Endothelial cell of umbilical vein (primary cell): ENCODE data around the gene RPL5. TPM values are rescaled to one million over a fixed set of nuclear protein-coding genes. Genes with fewer than 3 reads are reported as not detected.

Source experiments
- BruUV-seq: library from RNA; stranded (reverse); fragments of 400-500 nt; replicated peaks from 2 replicates; lab custom pipeline; 2021; lab: Mats Ljungman, UMichigan
- CTCF ChIA-PET: fragments of 300-600, 350-600 bp; sonication (Branson Sonifier 250); formaldehyde crosslinking; loops from one replicate; lab custom pipeline; 2021; ENCODE audit warnings: antibody characterized with exemption, inconsistent platforms; lab: Charles Lee
- POLR2A ChIA-PET: fragments of 300-600, 350-600 bp; sonication (Branson Sonifier 250); formaldehyde crosslinking; loops from one replicate; lab custom pipeline; 2021; ENCODE audit warnings: antibody characterized with exemption, inconsistent platforms; lab: Charles Lee
- DNase-seq: peaks from one replicate; pipeline ENCODE4 v3.0.0-alpha.2; 2011; ENCODE audit warnings: low read depth, low spot score
- FAIRE-seq: peaks from 2 replicates; lab custom pipeline; 2011; peaks lifted over from hg19 to GRCh38; lab: Jason Lieb, UNC
- H2AFZ ChIP-seq: 2 replicates; pipeline ENCODE4 v1.6.0; 2012; ENCODE audit warnings: low read depth, low read length, control low read depth, inconsistent platforms
- H3K27ac ChIP-seq: 2 replicates; pipeline ENCODE4 v1.5.1; 2011; ENCODE audit warnings: low read depth, mild to moderate bottlenecking, control low read depth, low read length, moderate library complexity; ENCODE audit not compliant: insufficient read depth
- H3K27me3 ChIP-seq, 2 experiments: 2 replicates each; pipeline versions ENCODE4 v1.6.0 to v1.6.1; 2011; ENCODE audit warnings: low read length in 2 of 2, mixed read lengths in 1 of 2; ENCODE audit not compliant: control insufficient read depth in 2 of 2, insufficient read depth in 2 of 2
- H3K36me3 ChIP-seq, 2 experiments: 2 replicates in 1 of 2; 3 replicates in 1 of 2; pipeline ENCODE4 v1.5.1; 2011; ENCODE audit warnings: low read length in 2 of 2, mild to moderate bottlenecking in 1 of 2, moderate library complexity in 1 of 2; ENCODE audit not compliant: control insufficient read depth in 2 of 2, insufficient read depth in 2 of 2; ENCODE audit errors: extremely low read depth in 1 of 2
- H3K4me1 ChIP-seq: 3 replicates; pipeline ENCODE4 v1.5.1; 2011; ENCODE audit warnings: mild to moderate bottlenecking, low read length; ENCODE audit not compliant: control insufficient read depth, insufficient read depth; ENCODE audit errors: extremely low read depth
- H3K4me2 ChIP-seq: 2 replicates; pipeline ENCODE4 v1.6.1; 2011; ENCODE audit warnings: low read length, control low read depth, mixed read lengths; ENCODE audit not compliant: insufficient read depth
- H3K4me3 ChIP-seq, 3 experiments: fragments of 200-600 bp in 1 of 3; sonication (generic), shearing (Covaris generic) in 1 of 3; replicated peaks in 1 of 3; 2 replicates each; pipeline ENCODE4 v1.5.1; 2011 to 2016; ENCODE audit warnings: control low read depth in 3 of 3, low read length in 3 of 3, mild to moderate bottlenecking in 2 of 3, inconsistent platforms in 1 of 3, low read depth in 1 of 3, moderate library complexity in 1 of 3; ENCODE audit not compliant: insufficient read depth in 1 of 3
- H3K79me2 ChIP-seq: 2 replicates; pipeline ENCODE4 v1.6.0; 2012; ENCODE audit warnings: low read length, inconsistent platforms; ENCODE audit not compliant: control insufficient read depth, insufficient read depth
- H3K9ac ChIP-seq: replicated peaks from 2 replicates; pipeline ENCODE3; 2011; ENCODE audit warnings: low read length, control low read depth; ENCODE audit not compliant: insufficient read depth; ENCODE audit errors: extremely low read depth
- H3K9me1 ChIP-seq: replicated peaks from 3 replicates; pipeline ENCODE4 v1.6.0; 2011; ENCODE audit warnings: mild to moderate bottlenecking, low read length; ENCODE audit not compliant: control insufficient read depth, insufficient read depth; ENCODE audit errors: extremely low read depth
- H3K9me3 ChIP-seq: replicated peaks from 2 replicates; pipeline ENCODE4 v1.5.1; 2012; ENCODE audit warnings: low read length, inconsistent platforms; ENCODE audit not compliant: control insufficient read depth, insufficient read depth
- H4K20me1 ChIP-seq: replicated peaks from 2 replicates; pipeline ENCODE3; 2011; ENCODE audit warnings: mild to moderate bottlenecking, low read length; ENCODE audit not compliant: control insufficient read depth, insufficient read depth; ENCODE audit errors: extremely low read depth
- CTCF ChIP-seq, 2 donors: IDR thresholded peaks; 1 replicate in 1 of 2; 2 replicates in 1 of 2; pipeline ENCODE4 v1.5.1; 2011; ENCODE audit warnings: low read length in 2 of 2, mild to moderate bottlenecking in 2 of 2, moderate library complexity in 2 of 2, control low read depth in 1 of 2, inconsistent platforms in 1 of 2, low read depth in 1 of 2; ENCODE audit not compliant: insufficient read depth in 1 of 2; ENCODE audit errors: extremely low read depth in 1 of 2
- EZH2 ChIP-seq: IDR thresholded peaks from 2 replicates; pipeline ENCODE4 v1.6.1; 2012; ENCODE audit warnings: borderline replicate concordance, low read depth, mild to moderate bottlenecking, moderate library complexity, low read length, inconsistent platforms; ENCODE audit not compliant: severe bottlenecking
- FOS ChIP-seq: IDR thresholded peaks from 2 replicates; pipeline ENCODE4 v1.6.1; 2011; ENCODE audit warnings: mild to moderate bottlenecking, low read length, moderate library complexity, borderline replicate concordance; ENCODE audit not compliant: insufficient read depth
- GATA2 ChIP-seq: IDR thresholded peaks from 2 replicates; pipeline ENCODE4 v1.7.0; 2011; ENCODE audit warnings: low read depth, mild to moderate bottlenecking, moderate library complexity, mixed read lengths, low read length; ENCODE audit not compliant: insufficient read length, insufficient read depth
- JUN ChIP-seq: IDR thresholded peaks from 2 replicates; pipeline ENCODE4 v1.6.1; 2011; ENCODE audit warnings: borderline replicate concordance, low read depth; ENCODE audit not compliant: insufficient read length, insufficient read depth
- MYC ChIP-seq: IDR thresholded peaks from one replicate; pipeline ENCODE4 v1.6.1; 2011; ENCODE audit warnings: mild to moderate bottlenecking, low read depth, low read length
- POLR2A ChIP-seq: IDR thresholded peaks from 2 replicates; pipeline ENCODE4 v1.6.1; 2012; ENCODE audit warnings: low read depth, mild to moderate bottlenecking, control low read depth, low read length
- POLR2AphosphoS5 ChIP-seq: IDR thresholded peaks from 2 replicates; pipeline ENCODE4 v1.6.1; 2012; ENCODE audit warnings: low read depth, mild to moderate bottlenecking, control low read depth, low read length, moderate library complexity; ENCODE audit not compliant: insufficient read depth
- dilution Hi-C: fragments of 300-500 bp; cut with MboI; formaldehyde crosslinking; loops from one replicate; pipeline ENCODE4 v1.15.0; 2019; ENCODE audit warnings: low sequenced_read_pairs; ENCODE audit not compliant: extremely low pct_ligation_motif_present
- intact Hi-C: fragments of 100-400 bp; cut with micrococcal nuclease; formaldehyde crosslinking; loops from one replicate; pipeline ENCODE4 v1.10.0; 2022
- polyA plus RNA-seq, 4 experiments: library from polyadenylated mRNA; depleted of rRNA in 3 of 4; stranded (reverse) in 3 of 4; unstranded in 1 of 4; fragments of >200 nt; gene quantifications; 2 replicates each; pipeline versions ENCODE4 v1.2.1 to v1.2.3, GENCODE V29; 2011 to 2012; ENCODE audit warnings: missing spikeins in 1 of 4
- total RNA-seq: library from RNA; stranded (reverse); gene quantifications from 2 replicates; pipeline ENCODE4 v1.2.3, GENCODE V29; 2021
- TF ChIP-seq, protein P1 (sequence below): IDR thresholded peaks from 2 replicates; pipeline ENCODE4 v1.6.1; 2011; ENCODE audit not compliant: insufficient read depth, insufficient read length

The RPL5 gene
- total and polyA plus RNA-seq, 2 donors (not counting 3 experiments of a cell fraction or from before 2014, with no cell fraction given): 1,109 to 1,237 TPM

GRCh38 chr1:92851729-92852128 lies 19.9 kb downstream of the RPL5 start:
- no peak overlapping the region for H3K27ac ChIP-seq

GRCh38 chr1:92853299-92853698 lies 21.5 kb downstream of the RPL5 start:
- intact Hi-C loops (no loop called here), dilution Hi-C loops (no loop called here)
- DNase-seq (no peak), FAIRE-seq (no peak)
- Histone ChIP-seq H3K27me3 (peaks cover 2 to 6% of the 10 kb centered on the region in 2 experiments), H3K27ac (no peak overlapping the region), H3K4me3 (no peak overlapping the region), H2AFZ (no peak overlapping the region), H4K20me1 (no peaks in the 10 kb centered on the region), H3K9me3 (no peaks in the 10 kb centered on the region), H3K9me1 (no peaks in the 10 kb centered on the region), H3K9ac (no peak overlapping the region), H3K4me2 (no peak overlapping the region), H3K79me2 (no peaks in the 10 kb centered on the region), H3K36me3 (no peaks in the 10 kb centered on the region), H3K4me1 (no peaks in the 10 kb centered on the region)
- POLR2A ChIA-PET: no interaction called here
- CTCF ChIA-PET: interaction anchor here (1.7 to 11.4 kb wide), 2 partner anchors 22 to 140 kb away, joined by 4 to 257 read pairs; partner anchors contain the start of gene RPL5
- BruUV-seq: no TSS peak
- TF ChIP-seq CTCF (IDR thresholded peaks at IDR 0.05; ENCODE audit: extremely low read depth in 1 of 2, insufficient read depth in 1 of 2, low read depth in 1 of 2, low read length in 2 of 2) (no peak), EZH2 (no peak), MYC (no peak), POLR2AphosphoS5 (no peak), FOS (no peak), JUN (no peak), POLR2A (no peak), GATA2 (no peak)
- TF ChIP-seq, protein P1, sequence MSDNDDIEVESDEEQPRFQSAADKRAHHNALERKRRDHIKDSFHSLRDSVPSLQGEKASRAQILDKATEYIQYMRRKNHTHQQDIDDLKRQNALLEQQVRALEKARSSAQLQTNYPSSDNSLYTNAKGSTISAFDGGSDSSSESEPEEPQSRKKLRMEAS: no peak

More at GRCh38 chr1:92851729-92852128, 19.9 kb downstream of the RPL5 start:
- dilution Hi-C loops (no loop called here), intact Hi-C loops (no loop called here)
- Histone ChIP-seq H4K20me1 (no peaks in the 10 kb centered on the region), H3K79me2 (no peaks in the 10 kb centered on the region), H3K27me3 (peaks cover 2% of the 10 kb centered on the region in 2 experiments), H3K9me1 (no peaks in the 10 kb centered on the region), H3K4me1 (no peaks in the 10 kb centered on the region), H3K9ac (no peak overlapping the region), H3K9me3 (no peaks in the 10 kb centered on the region), H2AFZ (no peak overlapping the region), H3K36me3 (no peaks in the 10 kb centered on the region), H3K4me2 (no peak overlapping the region), H3K4me3 (no peak overlapping the region)
- BruUV-seq: no TSS peak
- FAIRE-seq (no peak), DNase-seq (no peak)
- no peak for TF ChIP-seq JUN
- no peak for TF ChIP-seq MYC
- TF ChIP-seq, protein P1: no peak
- no peak for TF ChIP-seq POLR2A
- POLR2A ChIA-PET: no interaction called here
- CTCF ChIA-PET: interaction anchor here (11.4 kb wide), 1 partner anchor 142 kb away, joined by 257 read pairs; no protein-coding TSS in a partner anchor
